GM18909 (cell line): ENCODE data around the gene EIF1AD.
A peak's percentile ranks its signal among the peaks of the same experiment; 100 is the strongest.

ENCODE experiments used
- ATAC-seq: cut with Tn5 transposase; IDR thresholded peaks from one replicate; pipeline ENCODE4 v1.9.1; 2021; ENCODE audit warnings: mild to moderate bottlenecking; ENCODE audit not compliant: unreplicated experiment, poor library complexity

EIF1AD gene

DNA sequence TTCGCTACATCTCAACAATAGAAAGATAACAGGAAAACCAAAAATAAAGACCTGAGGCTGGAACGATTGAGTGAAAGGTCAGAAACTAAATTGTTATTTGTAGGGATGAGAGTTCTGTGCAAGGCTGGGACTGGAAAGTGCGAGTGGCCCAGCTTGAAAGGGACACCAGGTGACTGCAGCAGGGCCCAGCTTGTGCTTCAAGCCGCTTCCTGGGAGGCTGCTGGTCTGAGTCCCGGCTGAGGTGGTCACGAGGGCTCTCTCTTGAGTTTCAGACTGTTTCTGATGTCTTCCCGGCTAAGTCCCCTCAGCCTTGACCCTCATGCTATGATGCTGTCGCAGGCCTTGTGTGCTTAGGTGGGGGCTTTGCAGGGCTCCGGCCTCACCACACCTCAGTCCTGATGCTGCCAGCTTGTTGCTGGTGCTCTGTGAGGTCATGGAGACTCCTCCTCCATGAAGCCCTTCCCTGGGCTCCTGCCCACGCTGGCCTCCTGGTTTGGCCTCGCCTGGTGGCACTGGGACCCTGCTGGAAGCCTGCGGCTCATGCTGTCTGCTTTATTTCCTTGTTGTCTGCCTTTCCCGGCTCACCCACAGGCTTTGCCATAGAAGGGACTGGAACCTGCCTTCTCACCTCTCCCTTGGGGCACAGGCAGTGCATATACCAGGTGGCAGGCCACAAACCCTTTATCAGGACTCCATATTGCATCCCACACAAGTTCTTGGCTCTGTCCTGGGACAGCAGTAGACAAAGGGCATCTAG lies 4.4 kb upstream of the EIF1AD start:
- ATAC-seq: no peak

DNA sequence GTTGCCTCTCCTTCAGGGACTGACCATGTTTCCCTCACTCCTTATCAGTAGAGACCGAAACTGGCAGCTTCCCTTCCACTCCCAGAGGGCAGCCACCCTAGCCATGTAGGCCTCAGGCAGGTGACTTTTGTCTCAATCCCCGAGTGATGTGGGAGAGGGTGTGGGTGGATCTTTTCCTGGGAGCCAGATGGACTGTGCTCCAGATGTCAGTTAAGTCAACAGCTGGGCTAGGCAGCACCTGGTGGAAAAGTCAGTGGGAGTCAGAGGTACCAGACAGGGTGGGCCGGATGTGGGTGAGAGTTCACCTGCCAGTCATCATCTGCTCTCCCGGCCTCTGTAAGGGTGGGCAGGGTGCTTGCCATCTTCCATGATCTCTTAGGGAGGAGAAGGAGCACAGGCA lies 2.2 kb upstream of the EIF1AD start:
- no peak for ATAC-seq

DNA sequence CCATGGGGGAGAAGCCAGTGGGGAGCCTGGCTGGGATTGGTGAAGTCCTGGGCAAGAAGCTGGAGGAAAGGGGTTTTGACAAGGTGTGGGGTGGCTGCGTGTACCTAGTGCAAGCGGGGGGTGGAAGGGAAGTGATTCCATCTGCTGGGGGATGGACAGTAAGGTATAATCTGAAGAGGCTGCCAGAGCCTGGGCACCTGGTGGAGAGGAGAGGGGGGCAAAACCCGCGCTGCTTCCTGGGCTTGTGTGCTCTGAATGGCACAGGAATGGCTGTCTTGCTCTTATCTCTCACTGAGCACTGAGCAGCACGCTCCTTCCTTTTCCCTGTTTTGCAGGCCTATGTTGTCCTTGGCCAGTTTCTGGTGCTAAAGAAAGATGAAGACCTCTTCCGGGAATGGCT lies 1.3 kb upstream of the EIF1AD start:
- no peak for ATAC-seq

DNA sequence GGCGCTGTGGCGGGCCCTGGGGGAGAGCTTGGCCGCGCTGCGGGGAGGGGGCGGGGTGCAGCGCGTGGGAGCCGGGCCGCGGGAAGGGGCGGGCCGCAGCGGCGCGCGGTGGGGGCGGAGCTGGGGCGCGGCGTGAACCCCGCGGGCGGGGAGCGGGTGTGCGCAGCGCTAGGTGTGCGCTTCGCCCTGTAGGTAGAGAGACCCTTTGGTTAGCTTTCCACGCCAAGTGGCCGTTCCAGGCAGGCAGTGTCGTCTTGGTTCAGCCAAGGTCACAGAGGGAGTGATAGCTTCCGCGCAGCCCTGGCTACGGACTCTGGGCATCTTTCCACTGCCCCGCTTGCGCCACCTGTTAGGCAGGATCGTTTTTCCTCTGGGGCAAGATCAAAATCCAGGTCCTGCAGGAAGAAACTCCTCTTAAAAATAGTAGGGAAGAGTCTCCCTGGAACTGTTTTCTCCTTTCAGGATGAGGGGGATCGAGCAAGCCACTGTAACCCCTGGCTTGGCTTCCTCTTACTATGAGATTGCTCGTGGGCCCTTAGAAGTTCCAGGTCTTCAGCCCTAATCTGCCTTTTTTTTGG lies 780 bp upstream of the EIF1AD start:
- ATAC-seq: peak; percentile 47

DNA sequence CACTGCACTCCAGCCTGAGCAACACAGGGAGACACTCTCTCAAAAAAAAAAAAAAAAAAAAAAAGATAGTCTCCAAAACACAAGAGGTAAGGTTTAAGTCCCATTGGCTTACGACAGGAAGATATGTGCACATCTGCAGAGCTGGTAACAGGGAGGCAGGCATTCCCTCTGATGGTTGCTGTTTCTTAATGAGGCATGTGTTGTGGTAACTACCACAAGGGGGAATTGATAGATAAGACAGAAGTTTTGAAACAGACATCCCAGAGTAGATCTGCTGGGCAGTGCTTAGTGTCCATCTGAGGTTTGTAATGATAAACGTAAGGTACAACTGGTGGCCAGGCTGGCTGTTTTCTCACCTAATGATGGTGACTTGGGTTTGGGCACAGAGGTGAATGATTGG lies 4.7 kb downstream of the EIF1AD start:
- no peak for ATAC-seq

DNA sequence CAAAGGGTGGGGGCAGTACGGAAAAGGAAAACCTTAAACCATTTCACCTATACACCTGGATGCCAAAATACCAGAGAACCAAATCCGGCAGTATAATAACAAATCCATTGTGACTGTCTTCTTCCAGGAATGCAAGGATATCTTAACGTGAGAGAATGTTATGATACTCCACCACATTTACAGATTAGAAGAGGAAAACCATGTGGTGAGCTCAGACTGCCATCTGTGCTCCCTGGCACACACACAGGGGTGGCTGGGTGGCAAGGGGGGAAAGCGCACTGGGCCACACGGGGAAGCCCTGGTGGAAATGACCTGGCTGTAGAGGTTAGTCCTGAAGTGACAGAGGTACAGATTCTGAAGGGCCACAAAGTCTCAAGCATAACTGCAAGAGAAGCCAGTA lies 9.9 kb downstream of the EIF1AD start:
- ATAC-seq: no peak

DNA sequence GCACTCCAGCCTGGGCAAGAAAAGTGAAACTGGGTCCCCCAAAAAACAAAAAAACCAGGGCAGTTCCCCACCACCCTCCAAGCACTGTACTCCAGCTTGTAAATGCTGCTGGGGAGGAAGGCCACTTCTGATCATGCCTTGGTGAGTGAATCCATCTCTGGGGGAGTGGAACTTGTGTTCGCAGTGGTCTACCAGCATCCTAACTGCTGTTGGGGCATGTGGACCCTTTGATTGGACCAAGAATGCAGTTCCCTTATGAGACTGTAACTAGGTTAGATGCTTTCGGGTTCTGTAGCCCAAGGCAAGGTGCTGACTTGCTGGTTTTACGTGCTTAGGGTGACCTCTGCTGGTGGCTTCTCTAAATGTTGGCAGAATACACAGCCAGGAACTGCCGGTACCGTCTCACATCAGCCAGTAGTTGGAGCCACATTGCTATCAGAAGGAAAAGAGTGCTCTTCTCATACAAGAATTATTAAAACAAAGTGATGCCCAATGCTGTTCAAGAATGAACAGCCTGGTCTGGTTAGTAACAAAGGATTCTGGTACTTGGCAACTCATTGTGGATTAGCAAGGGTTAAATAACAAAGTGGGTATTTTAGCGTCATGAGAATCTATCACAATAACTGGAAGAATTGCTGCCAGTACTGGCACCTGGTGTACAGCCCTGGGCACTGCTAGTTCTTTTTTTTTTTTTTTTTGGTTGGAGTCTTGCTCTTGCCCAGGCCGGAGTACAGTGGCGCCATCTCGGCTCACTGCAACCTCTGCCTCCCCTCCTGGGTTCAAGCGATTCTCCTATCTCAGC lies 13.0 kb downstream of the EIF1AD start:
- peak; percentile 92 for ATAC-seq

DNA sequence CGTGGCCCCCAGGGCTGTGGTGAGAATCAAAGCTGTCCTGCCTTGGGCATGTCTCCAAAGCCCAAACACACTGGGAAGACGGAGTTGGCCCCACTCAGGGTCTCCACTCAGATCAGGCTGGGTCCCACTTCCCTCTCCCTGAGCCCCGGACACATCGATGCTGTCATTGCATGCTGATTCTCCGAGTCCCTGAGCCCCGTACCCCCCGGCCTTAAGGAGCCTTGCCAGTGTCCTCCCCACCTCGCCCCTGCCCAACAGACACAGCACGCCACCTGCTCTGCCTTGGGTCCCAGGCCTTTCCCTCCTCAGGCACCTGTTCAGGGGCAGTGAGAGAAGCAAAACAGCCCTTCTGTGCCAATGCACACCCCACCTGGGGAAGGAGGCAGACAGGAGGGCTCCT lies 14.6 kb downstream of the EIF1AD start:
- no peak for ATAC-seq

DNA sequence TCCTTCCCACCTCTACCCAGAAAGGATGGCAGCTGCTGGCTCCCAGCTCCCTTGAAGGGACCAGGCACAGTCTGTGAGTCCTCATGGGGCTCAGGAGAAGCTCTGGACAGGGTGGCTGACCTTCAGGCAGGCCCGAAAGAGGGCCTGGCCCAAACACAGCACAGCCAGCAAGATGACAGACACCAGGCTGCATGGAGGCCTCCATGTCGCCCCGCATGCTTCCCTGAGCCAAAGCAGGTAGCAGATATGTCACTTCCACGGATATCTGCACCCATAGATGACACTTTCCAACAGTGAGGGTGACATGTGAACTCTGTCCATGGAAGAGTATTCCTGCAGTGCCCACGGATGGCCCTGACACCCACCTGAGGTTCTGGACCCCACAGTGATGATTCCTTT lies 18.4 kb downstream of the EIF1AD start:
- ATAC-seq: no peak

DNA sequence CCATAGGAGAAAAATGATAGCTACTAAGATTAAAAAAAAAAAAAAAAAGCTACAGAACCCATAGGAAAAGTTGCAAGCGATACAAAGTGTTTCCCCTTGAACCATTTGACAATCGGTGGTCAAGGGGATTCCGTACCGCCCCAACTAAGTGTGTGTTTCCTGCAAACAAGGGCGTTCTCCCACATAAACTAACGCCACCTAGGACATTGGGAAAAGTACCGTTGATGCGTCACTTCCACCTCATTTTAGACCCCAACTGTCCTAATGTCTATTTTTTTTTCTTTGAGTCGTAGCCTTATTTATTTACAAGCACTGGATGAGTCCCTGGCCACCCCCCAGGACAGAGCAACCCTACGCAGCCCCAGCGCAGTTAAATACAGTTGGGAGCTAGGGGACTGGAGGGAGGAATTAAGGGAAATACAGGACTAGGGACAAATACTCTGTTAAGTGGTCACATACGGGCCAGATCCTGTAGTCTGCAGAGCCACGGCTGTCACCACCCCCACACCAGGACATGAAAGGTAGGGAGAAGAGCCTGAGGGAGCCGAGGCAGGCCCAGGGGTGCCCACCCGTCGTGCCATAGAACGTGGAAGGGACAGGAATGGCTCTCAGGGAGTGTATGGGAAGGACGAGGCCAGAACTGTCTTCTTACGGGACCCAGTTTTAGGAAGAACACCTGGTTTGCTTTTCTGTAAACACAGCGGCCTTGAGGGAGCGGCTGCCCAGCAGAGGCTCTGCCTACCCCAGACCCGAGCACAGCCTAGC lies 19.0 kb downstream of the EIF1AD start:
- no peak for ATAC-seq

DNA sequence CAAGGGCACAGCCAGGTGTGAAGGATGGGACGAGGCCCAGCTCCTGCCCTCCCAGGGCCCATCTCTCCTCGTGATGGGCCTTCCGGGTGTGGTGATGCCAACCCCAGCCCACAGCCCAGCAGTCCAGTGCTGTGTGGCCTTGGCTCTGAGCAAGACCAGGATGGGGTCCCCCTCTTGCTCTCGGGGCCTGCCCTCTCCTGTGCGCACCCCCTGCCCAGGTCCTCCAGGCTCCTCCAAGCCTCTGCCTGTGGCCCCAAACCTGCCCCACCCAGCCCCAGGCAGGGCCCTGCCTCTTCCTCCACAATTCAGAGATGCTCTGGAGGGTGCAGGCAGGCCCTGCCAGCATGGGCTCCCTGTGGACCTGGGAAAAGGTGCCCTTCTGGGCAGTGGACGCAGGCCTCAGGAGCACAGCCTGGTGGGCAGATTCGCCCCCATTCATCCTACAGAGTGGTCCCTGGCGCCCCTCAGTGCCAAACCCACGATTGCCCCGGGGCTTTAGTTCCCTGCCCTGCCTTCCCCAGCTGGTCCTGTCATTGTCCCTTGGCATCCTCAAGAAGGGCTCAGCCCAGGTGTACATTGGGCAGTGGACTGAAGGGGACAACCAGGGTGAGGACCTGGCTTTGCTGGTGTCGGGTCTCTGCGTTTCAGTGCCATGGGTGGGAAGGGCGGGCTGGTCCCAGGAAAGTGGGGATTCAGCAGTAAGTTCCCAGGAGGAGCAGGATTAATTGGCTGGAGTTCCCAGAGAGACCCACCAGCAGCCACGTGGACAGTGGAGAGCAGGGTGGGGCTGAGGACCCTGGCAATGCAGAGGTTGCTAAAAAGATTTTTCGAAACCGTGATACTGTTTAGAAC lies 19.8 kb downstream of the EIF1AD start:
- no peak for ATAC-seq

DNA sequence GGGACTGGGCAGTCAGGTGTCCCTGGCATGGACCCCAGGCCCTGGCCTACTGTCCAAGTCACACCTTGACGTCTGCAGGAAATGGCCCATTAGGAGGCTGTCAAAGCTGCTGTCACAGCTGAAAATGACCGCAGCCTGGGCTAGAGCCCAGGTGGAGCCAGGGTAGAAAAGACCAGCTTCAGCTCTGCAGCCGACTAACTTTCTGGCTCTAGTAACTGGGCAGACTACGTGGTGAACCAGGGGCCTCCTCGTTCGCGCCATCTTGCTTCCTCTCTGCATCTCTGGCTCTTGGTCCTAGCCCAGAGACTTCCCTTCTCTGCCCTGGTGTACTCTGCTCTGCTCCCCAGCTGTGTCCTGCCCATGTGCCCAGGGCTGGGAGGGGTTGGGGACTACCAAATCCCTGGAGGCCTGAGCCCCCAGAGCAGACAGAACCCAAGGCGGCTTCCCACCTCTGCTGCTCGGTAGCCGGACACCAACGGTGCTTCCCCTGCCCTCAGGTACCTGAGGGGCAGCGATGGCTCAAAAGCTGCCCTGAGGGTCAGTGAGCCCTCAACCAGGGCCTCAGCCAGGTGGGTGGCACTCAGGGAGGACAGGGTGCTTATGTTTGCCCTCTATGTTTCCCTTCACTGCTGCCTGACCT lies 20.7 kb downstream of the EIF1AD start:
- ATAC-seq: no peak

DNA sequence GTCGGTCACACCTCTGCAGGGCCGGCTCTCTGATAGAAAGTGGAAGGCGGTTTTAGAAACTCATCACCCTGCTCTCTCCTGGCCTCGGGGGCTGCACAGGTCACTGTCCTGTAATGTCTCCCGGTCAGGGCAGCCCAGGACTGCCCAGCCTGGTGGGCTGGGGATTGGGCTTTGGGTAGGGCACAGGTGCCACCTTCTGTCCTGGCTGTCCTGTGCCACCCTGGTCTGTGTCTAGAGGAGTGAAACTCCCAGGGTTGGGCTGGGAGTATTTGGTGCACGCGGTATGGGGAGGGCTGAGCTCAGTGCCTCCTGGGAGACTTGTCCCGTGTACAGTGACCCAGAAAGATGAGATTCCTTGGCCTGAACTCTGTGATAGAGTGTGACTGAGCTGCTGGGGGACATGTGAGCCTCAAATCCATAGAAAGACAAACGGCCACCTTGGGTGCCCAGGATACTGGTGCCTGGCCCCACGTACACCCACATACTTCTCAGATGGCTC lies 22.6 kb downstream of the EIF1AD start:
- ATAC-seq: no peak

DNA sequence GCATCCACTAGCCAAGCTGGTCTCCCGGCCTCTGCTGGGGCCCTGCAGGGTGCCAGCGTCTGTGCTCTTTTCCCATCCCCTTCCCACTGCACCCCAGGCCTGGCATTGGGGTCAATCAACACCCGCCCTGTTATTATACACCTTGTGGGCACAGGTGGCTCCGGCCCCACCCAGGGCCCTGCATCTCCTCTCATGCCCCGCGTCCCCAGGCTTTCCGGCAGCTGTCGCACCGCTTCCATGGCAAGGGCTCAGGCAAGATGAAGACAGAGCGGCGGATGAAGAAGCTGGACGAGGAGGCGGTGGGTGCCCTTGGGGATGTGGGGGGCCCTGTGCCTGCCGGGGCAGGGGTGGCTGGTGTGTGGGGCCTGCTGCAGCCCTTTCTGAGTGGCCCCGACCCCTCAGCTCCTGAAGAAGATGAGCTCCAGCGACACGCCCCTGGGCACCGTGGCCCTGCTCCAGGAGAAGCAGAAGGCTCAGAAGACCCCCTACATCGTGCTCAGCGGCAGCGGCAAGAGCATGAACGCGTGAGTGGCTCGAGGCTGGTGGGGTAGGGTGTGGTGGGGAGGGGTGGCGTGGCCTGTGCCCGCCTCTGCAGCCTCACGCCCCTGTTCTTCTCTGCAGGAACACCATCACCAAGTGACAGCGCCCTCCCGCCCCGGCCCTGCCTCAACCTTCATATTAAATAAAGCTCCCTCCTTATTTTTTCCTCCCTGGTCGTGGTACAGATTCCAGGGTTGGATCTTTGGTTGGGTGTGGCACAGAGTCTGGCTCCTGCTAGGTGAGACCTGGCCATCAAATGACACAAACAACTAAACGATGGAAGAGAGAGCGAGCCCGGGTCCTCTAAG lies 23.3 kb downstream of the EIF1AD start:
- no peak for ATAC-seq

DNA sequence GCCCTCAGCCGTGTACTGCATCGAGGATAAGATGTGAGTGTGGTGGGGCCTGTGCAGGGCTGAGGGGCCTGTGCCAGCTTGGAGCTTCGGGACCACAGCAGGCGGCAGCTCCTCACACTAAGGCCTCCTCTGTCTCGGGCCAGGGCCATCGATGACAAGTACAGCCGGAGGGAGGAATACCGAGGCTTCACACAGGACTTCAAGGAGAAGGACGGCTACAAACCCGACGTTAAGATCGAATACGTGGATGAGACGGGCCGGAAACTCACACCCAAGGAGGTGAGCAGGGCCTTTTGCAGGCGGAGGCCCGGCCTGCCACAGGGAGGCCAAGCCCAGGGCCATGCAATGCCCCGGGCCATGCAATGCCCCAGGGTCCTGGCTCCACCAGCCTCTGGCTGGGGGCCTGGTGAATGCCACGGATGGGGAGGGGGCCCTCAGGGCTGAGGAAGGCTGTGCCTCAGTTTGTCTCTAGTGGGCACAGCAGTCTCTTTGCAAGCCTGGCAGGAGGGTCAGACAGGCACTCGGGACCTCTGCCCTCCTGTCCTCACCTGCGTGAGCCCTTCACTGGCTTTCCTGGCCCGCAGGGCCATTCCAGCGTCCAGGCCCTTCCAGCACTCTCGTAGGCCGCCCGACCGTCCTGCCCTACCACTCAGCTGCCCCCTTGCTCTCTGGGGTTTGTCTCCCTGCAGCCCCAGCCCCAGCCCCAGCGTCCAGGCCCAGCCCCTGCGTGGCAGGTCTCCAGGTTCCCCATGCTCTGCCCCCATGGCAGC lies 24.2 kb downstream of the EIF1AD start:
- ATAC-seq: no peak

DNA sequence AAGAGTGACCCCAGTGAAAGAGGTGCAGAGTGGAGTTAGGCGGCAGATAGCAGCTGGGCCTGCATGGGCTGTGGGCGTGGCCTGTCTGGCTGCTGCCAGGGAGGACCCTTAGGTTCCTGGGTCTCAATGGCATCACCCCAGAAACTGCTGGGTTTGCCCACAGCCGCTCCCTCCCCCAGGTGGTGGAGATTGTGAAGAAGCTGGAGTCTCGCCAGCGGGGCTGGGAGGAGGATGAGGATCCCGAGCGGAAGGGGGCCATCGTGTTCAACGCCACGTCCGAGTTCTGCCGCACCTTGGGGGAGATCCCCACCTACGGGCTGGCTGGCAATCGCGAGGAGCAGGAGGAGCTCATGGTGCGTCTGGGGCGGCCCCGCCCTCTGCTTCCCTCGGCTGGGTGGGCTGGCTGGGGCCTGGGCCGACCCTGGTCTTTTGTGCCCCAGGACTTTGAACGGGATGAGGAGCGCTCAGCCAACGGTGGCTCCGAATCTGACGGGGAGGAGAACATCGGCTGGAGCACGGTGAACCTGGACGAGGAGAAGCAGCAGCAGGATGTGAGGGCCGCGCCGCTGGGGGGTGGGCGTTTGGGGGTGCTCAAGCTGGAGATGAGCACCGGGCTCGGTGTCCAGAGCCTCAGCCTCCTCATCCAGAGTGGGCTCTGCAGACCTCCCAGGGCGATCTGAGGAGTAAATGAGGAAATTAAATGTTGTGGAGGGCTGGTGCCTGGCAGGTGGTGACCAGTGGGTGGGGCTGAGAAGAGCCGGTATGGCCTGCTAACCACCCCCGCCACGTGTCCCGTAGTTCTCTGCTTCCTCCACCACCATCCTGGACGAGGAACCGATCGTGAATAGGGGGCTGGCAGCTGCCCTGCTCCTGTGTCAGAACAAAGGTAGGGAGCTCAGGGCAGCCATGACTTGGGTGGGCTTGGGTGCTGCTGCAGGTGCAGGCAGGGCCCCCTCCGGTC lies 25.5 kb downstream of the EIF1AD start:
- no peak for ATAC-seq

DNA sequence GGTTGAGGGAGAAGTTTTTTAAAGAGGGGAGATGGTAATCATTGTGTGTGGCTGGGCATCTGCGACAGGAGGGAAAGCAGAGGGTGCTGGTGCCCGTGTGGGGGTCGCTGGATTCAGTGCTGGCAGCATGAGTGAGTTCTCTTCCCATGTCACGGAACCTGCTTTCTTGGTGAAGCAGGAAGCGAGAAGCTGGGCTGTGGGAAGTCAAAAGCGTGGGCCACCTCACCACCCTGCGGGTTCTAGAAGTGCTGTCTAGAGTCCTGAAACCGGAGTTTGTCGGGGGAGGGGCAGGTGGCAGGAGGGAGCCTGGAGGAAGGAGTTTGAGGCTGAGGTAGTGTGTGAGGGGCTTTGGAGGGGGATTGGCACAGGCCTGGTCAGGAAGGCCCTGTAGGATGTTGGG lies 26.2 kb downstream of the EIF1AD start:
- no peak for ATAC-seq
